HG02588 (cell line): ENCODE data around the gene CD101.

Experiments used
- ATAC-seq: cut with Tn5 transposase; IDR thresholded peaks from one replicate; pipeline ENCODE4 v1.9.1; 2021; ENCODE audit warnings: mild to moderate bottlenecking, moderate library complexity; ENCODE audit not compliant: unreplicated experiment

CD101 gene

DNA sequence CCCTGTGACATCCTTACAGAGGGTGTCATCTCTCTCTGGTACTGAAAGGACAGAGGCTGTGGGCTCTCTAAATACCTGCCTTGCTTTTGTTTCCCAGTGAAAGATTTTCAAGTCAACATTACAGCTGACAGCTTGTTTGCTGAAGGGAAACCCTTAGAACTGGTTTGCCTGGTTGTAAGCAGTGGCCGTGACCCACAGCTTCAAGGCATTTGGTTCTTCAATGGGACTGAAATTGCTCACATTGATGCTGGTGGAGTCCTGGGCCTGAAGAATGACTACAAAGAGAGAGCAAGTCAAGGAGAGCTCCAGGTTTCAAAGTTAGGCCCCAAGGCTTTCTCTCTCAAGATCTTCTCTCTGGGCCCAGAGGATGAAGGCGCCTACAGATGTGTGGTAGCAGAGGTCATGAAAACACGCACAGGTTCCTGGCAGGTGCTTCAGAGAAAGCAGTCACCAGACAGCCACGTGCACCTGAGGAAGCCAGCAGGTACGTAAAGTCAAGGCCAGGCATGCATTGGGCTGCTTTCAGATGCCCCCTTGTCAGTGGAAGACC, 11.8 kb downstream of the CD101 start:
- ATAC-seq = no peak

DNA sequence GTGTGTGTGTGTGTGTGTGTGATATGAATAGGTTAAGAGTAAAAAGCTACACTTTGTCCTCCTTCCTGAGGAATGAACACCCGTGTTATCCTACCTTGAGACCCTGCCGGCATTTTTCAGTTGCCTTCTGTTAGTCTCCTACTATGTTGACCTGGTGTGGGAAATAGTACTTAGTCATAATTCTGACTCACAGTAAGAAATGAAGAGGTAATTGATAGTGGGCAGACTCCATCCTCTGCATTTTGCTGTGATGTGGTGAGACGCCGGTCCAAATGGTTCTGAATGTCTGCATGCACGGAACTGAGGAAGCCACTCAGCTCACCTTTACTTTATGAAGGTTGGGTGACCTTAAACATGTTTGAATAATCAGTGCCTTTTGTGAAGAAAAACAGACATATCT, 12.6 kb downstream of the CD101 start:
- ATAC-seq = no peak

DNA sequence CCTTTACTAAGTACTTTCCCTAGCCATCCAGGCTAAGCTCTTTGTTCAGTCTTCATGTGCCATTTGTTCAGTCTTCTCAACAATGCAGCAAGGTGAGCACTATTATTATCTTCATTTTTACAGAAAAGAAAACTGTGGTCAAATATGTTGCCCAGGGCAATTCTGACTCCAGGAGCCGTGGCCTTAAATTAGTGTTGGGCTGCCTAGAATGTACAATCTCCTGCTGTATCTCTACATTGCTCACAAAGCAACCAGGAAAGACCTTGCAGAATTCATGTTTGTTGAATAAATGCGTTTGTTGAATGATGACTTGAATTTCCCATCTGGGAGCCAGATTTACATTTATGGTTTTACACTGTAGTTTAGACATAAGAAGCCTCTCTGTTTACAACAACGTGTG, 14.2 kb downstream of the CD101 start:
- ATAC-seq = no peak

DNA sequence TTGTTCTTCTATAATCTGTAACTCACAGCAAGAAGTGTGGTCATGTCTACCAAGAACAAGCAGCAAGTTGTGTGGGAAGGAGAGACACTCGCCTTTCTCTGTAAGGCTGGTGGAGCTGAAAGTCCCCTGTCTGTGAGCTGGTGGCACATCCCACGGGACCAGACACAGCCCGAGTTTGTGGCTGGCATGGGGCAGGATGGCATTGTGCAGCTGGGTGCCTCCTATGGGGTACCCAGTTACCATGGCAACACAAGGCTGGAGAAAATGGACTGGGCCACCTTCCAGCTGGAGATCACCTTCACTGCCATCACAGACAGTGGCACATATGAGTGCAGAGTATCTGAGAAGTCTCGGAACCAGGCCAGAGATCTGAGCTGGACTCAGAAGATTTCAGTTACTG, 15.5 kb downstream of the CD101 start:
- peak; percentile 21 for ATAC-seq

DNA sequence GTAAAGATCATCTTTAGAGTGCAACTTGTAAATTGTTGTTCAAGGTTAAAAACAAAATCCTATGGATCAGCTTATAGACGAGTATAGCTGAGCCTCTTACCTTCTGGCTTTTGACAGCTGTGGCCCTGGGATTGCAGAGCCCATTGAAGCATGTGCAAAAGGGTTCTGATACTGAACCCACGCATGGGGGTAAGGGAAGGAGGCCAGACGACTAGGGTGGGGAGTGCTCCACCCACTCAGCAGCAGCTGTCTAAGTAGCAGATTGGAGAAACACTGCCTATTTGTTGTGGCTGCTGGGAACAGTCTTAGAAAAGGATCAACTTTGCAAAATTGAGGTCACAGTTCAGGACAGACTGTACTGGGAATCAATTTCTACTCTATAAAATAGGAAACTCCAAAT, 16.1 kb downstream of the CD101 start:
- peak; percentile 79 for ATAC-seq

DNA sequence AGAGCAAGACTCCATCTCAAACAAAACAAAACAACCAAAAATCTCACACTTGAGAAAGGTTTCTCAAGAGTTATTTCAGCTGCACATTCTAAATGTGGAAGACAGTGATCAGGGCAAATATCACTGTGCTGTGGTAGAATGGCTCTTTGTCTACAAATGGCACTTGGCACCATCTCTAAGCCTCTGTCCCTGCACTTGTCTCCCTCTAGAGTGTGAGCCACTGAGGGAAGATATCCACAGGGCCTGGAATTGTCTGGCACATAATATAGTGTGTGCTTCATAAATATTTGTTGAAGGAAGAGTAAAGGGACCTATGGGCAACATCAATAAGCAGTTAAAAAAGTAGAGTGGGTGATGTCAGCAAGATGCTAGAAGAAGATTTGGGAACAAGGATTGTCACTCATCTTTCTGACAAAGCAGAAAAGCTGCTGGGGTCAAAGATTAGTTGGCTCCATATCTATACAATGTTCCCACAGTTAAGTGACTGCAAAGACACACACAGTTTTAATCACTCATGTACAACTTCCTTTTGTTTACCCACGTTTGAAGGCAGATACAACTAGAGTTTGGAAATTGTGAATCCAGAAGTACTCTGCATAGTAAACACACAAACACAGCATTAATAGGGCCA, 19.1 kb downstream of the CD101 start:
- no peak for ATAC-seq

DNA sequence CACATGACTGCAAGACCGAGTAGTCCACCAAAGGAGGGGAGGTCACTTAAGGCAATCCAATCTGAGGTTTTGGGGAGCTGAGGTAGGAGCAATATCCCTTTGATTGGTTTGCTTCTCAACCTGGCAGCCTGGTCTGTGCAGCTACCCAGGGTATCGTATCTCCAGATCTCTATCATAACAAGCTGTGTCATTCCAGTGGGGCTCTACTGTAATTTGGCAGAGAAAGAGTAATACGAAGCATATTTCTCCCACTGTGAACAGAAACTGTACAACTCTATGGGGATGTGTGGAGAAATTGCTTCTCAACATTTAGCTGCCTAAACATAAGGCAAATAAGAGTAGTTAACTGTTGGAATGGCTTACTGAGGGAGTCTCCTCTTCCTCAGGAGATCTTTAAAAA, 20.6 kb downstream of the CD101 start:
- no peak for ATAC-seq

DNA sequence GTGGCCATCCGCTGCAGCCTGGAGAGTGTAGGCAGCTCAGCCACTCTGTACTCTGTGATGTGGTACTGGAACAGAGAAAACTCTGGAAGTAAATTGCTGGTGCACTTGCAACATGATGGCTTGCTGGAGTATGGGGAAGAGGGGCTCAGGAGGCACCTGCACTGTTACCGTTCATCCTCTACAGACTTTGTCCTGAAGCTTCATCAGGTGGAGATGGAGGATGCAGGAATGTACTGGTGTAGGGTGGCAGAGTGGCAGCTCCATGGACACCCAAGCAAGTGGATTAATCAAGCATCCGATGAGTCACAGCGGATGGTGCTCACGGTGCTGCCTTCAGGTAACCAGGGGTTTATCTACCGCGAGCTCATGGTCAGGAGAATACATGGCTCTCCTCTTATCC, 24.0 kb downstream of the CD101 start:
- no peak for ATAC-seq

DNA sequence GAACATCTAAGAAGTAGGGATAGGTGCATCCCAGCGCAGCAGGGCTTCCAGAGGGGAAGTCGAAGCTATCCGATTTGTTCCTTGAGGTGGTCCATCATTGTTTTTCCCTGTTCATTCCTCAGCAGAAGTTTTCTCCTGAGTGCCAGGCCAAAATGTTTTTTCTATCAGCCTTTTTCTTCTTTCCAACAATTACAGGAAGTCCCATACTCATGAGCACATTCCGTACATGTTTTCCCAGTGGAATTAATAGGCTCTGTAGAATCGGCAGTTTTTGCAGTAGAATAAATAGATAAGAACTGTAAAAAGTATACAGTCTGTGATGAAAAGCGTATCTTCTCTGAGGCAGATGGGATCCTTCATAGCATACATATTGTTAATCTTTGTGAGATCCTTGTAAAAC, 24.8 kb downstream of the CD101 start:
- ATAC-seq = no peak

DNA sequence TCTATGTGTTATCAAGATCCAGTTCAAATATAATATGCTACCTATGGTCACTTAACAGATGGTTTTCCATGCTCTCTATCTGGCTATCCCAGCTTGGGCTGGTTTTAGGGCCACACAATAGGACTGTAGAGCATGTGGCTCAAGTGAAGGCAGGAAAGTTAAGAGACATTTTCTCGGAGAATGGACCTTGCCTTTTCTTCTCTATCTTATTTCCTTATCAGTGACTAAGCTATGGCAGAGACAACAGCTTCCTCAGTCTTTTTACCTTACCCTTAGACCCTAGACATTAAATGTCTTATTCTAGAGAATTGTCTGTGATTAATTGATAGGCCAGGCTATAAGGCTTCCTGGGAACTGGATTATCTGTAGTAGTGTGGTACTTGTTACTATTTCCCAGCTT, 28.1 kb downstream of the CD101 start:
- ATAC-seq = no peak

DNA sequence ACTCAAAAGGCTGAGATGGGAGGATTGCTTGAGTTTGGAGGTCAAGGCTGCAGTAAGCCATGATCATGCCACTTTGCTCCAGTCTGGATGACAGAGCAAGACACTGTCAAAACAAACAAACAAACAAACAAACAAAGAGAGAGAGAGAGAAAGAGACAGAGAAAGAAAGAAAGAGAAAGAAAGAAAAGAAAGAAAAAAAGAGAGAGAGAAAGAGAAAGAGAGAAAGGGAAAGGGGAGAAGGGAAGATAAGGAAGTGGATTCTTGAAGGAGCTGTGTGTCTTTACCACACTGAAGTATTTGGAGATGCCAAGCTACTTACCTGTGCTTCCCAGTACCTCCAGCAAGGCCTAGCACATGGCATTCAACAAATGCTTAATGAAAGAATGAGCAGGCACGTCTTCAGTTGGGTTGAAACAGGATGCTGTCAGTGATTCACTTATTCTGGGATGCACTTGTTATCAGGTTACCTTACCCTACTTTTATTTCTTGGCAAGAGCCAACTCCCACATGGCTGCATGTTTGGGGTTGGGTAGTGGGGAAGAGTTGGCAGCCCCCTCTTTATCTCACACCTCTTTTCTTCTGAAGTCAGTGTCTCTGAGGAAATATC, 28.8 kb downstream of the CD101 start:
- ATAC-seq = no peak

DNA sequence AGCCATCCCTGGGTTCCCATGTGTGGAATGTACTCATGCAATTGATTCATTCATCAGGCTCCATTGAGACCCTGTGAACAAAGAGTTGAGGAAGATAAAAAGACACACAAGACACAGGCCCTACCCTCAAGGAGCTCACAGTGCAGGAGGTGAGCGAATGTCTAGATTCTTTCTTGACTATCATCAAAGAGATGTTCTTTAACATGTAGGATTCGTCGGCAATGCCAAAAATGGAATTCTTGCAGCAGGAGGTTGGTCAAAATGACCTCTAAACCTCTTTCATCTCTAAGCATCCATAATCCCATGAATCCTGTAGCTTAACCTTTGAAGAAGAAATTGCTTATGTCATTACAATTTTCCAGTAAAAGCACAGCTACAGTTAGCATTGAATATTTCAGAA, 30.7 kb downstream of the CD101 start:
- ATAC-seq = no peak

DNA sequence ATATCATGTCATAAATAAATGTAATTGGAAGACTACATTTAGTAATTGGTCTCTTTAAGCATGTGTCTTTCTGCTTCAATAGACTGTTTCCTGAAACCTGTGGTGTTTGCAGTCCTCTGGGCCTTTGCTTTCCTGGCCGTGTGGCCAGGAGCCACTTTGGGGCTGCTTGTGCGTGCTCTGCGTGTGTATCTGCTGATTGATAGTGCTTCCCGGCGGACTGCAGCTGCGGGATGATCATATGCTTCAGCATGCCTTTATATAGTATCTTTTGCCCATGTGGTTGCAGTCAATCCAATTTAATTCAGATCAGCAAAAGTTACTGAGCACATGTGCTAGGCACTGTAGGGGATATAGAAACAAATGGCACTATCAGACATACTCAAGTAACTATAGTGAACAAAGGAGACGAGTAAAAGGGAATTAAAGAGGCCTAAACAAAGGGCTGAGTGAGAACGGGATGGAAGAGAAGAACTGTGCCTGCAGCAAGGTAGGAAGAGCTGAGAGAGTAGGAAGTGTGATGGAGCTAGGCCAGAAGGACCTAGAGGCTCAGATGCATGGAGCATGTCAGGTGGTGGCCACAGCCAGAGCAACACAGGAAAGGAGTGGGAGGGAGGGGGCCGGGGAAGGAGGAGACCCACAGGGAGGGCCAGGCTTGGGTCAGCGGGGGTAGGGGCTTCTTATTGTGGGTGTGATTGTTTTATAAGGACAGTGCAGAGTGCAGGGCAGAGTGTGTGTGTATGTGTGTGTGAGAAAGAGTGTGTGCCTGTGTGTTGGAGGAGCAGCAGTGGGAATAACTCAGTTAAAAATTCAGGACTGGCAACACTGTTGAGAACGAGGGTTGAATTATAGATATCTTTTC, 31.4 kb downstream of the CD101 start:
- ATAC-seq = no peak

DNA sequence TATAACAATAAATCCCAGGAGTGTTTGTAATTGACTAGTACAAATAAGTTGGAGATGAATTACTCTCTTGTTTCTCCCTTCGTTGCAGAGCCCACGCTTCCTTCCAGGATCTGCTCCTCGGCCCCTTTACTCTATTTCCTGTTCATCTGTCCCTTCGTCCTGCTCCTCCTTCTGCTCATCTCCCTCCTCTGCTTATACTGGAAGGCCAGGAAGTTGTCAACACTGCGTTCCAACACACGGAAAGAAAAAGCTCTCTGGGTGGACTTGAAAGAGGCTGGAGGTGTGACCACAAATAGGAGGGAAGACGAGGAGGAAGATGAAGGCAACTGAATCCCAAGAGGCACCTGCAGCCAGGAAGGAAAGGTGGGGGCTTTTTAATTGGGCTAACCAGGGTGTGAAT, 32.2 kb downstream of the CD101 start:
- ATAC-seq = no peak

DNA sequence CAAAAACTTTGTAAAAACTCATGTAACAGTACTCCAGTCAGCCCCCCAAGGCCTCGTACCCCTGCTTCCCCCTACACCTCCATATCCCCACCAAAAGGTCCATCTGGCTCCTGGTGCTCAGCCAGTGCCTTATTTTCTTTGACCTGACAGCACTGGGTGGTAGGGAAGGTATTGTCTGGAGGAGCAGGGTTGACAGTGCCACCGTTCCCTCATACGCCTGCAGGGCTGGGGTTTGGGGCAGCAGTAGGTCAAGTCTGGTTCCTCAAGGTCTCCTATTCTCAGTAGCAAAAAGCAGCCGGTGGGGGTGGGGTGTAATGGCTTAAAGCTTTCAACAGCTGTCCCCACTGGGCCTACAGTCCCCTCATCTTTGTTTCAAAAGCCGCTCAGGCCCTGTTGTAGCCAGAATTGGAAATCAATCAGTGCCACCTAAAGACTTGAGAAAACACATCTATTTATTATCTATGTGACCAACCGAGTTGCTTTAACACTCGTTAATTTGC, 33.3 kb downstream of the CD101 start:
- no peak for ATAC-seq

DNA sequence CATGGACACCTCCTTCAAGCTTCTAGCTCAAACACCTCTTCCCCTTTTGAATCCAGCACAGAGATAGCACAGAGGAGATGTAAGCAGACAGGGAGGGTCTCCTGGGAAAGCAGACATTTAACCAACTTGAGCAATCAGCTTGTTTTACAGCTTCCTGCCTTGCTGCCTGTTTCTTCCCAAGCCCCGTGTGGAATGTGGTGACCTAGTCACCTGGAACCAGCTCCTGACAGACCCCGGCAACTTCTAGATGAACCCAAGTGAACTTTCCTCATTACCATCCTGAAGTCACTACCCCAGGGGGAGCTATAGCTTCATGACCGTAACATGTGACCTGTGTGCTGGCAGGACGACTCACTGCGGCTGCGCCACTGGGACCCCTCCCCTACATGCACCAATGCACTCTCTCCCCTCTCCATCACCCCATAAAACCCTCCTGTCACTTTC, 34.5 kb downstream of the CD101 start:
- no peak for ATAC-seq

DNA sequence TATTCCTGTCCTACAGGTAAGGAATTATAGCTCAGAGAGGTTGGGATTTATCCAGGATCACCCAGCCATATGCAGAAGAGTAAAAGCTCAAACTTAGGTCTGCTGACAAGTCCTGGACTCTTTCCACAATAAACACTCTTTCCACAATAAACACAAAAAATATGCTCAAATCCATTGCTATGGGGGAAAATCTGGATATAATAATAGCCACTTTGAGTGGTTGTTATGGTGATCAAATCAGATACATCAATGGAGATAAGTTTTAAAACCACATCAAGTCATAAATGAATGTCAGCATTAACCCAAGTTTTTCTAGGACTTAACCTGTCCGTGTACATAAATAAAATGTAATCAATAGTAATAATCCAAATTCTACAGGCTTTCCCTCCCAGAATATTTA, 36.2 kb downstream of the CD101 start:
- ATAC-seq = no peak

DNA sequence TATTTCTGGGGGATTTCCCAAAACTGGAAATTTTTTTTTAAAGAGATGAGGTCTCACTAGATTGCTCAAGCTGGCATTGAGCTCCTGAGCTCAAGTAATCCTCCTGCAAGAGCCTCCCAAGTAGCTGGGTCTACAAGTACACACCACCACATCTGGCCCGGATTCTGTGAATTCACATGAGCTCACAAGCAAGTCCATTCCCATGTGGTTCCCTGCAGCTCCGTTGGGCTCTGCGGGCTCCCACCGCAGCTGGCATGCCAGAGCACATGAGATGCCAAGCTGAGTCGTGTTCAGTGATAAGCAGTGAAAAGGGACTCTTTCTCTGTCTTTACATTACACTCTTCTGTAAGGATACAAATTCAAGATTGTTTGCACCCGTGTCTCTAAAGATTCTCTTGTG, 36.7 kb downstream of the CD101 start:
- no peak for ATAC-seq

DNA sequence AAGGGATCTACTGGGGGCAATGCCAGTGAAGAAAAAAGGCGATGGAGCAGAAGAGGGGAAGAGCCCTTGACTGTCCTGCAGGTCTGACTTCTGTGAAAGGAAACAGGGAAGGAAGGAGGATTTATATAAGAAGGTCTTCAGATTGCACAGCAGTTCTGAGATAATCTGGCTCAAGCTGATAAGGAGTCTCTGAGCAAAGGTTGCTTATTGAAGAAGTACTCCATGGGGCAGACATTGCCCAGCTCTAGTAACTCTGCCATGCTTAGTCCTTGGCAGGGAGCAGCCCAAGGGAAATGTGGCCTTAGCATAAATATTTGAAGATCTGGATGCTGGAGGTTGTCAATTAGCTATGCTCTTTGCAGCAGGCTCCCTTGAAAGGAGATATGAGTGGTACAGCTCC, 42.7 kb downstream of the CD101 start:
- no peak for ATAC-seq

DNA sequence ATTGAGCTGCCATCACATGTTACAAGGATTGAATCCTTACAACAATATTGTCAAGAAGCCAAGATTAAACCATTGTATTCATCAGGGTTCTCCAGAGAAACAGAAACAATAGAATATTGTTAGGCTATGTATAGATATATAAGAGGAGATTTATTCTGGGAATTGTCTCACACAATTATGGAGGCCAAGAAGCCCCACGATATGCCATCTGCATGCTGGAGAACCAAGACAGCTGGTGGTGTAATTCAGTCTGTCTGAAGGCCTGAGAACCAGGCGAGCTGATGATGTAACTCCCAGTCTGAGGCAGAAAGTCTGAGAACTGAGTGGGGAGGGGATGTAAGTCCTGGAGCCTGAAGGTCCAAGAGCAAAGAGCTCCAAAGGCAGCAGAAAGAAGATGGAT, 44.1 kb downstream of the CD101 start:
- ATAC-seq = no peak

DNA sequence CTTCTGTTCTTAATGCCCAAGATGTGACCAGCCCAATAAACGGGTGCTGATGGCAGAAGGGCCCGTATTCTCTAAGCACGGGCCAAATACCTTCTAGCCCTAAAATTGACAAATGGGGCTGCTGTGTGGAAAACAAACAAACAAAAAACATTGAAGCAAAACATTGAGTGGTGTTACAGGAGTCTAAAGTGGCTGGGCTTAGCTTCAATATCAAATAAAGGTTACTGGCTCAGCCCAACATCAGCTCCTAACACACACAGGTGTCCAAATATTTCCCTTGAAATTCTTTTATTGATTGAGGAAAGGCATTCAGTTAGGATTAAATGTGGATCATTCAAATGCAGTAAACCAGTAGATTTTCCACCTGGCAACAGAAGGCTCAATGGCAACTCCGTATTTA, 45.2 kb downstream of the CD101 start:
- no peak for ATAC-seq

DNA sequence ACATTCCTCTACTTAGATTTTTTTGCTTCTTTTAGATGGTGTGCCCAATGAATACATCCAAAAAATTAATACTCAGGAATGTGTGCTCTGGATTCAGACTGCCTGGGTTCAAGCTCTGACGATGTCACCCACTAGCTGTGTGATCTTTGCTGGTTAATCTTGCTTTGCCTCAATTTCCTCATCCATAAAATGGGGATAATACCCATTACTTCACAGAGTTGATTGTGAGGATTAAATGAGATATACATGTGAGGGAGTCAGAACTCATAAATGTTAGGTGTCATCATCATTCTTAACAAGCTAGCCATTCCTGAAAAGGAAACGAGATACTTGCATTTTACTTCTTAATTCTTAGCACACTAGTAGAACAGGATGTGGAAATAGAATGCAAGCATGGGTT, 45.7 kb downstream of the CD101 start:
- no peak for ATAC-seq
